NCI-H2196 (cell line): ENCODE measurements around the gene OR1I1.

Experiments
- DNase-seq: peaks from one replicate; lab custom pipeline; 2025; ENCODE audit not compliant: unreplicated experiment; lab: John Stamatoyannopoulos, UW

OR1I1 gene

DNA sequence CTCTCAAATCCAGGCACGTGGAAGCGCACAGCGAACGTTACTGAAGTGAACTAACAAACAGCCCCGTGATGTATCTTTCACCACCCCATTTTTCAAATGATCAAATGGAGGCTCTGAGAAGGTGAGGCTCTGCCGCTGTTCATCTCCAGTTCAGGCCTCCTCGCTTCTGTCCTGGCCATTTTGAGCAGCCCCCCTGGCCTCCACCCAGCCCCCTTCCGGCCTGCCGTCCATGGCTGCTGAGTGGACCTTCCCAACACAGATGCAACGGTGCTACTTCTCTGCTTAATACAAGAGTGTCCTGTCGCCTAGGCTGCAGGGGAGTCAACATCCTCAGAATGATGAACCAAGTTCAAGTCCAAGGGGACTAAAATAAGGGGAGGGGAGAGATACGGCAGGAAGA lies 34.8 kb downstream of the OR1I1 start:
- no peak for DNase-seq

DNA sequence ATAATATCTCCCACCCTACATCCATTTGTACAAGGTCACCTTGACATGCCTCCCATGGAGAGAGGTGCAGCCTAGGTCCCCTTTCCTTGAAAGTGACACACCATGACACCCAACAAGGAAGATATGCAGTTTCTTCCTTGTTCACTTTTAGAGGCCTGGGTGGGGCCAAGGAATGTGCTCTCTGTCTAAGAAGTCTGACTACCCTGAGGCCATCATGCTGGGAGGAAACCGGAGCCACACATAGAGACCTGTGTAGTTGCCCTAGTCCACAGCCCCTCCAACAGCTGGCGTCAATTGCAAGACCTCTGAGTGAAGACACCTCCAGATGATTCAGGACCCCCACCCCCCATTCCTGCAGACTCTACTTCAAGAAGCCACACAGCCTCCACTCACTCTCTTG lies 36.2 kb downstream of the OR1I1 start:
- no peak for DNase-seq

DNA sequence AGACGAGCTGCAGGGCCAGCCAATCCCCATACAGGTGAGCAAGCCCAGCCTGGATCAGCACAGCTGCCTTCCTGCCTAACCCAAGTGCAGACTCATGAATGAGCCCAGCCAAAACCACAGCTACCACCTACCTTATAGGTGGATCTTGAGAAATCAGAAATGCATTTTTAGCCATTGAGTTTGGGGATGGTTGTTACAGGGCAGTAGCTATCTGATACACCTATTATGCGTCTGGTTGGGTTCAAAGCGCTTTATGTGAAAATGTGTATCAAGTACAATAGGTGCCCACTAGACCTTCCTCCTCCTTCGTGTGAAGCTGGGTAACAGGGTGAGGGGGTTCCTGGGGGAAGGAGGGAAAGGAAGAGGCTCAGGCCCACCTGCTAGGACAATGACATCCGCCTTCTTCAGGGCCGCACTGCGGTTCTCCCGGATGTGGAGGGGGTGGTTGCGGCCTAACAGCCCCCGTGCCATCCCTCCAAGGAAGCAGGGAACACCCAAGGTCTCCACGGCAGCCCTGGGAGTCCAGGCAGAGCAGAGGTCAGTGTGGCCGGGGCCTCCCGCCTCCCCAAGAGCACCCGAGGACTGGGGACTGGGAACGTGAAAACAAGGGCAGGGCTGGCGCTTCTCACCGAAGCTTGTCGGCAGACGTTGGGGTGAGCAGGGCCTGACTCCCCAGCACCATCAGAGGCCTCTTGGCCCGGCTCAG lies 36.9 kb downstream of the OR1I1 start:
- no peak for DNase-seq

DNA sequence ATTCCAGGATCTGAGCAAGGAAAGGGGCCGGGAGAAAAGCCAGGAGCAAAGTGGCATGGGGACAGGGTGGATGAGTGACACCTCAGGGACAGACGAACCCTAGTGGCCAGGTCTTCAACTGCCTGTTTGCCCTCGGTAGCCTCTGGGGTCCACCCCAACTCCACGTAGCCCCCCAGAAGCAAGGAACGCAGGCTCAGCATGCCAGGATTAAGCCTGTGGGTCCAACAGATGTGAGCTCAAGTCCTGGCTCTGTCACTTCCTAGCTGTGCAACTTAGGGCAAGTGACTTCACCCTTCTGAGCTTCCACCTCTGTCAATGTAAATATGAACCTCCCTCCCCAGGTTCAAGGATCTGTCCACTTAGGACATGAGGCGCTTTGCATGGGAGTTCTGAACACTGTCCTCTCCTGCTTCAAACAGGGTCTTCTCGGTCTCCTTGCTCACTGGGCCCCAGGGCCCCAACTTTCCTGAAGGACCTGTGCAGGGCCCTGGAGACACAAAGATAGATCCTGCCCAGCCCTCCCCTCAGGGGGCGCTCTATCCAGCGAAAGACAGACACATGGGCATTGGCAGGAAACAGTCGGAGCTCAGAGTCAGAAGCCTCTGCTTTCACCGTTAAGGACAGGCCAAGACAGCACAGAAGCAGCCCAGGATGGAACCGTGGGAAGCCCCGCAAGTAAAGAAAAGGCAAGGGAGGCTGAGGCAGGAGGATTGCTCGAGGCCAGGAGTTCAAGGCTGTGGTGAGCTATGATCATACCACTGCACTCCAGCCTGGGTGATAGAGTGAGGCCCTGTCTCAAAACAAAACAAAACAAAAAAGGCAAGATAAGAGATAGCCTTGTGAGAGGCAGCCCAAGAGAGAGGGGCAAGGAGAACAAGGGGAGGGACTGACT lies 38.4 kb downstream of the OR1I1 start:
- DNase-seq: no peak

- no peak for DNase-seq
Observed at GRCh38 chr19:15122331-15123030, 40.5 kb downstream of the OR1I1 start.

GRCh38 chr19:15123031-15123890 lies 41.2 kb downstream of the OR1I1 start:
- no peak for DNase-seq

DNA sequence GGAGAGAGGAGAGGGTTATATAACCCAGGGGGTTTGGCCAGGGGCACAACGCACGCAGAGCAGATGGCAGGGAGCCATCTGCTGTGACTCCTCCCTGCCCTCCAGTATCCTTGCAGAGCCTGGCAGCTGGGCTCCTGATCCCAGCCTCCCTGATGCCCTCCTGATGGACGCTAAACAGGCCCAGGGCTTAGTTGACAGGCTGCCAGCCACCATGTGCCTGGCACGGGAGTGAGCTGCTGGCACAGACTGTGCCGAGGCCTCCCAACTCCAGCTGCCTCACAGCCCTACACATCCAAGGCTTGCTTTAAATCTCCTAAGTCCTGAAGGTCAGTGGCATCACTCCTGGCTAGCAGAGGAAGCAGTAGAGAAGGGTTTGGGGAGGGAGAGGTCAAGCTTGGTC lies 41.9 kb downstream of the OR1I1 start:
- peak; percentile 69 for DNase-seq

GRCh38 chr19:15124572-15125231 lies 42.7 kb downstream of the OR1I1 start:
- DNase-seq: no peak

DNA sequence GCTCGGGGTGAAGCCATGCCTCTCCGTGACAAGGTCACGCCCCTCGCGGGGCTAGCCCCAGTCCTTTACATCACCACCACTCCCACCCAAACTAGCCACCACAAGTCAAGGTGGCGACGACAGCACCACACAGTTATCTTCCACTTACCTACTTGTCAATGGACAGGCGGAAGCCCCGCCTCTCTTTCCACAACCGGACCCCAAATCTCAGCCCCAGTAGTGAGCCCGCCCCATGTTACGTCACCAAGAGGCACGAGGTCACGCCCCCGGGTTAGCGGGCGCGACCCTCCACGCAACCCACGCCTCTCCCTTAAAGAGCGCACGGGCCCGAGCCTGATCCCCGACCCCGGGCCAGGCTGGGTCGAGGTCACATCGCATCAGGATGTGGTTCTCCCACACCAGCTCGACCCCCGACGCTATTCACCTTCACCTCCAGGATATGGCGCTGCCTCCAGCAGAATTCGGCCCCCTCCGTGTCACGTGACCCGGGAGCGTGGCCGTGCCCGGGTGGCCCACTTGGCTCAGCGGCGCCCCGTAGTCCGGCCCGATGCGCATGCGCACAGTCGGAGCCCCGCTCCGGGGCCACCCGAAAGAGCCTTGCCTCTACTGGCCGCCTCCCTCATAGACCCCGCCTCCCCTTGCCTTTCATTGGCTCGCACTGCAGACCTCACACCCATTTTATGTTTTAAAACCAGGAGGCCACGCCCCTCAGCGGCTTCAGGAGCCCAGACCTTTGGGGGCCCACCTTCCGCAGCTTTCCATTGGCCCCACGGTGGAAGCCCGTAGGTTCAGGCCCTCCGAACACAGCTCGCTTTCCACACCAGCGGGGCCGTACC lies 43.4 kb downstream of the OR1I1 start:
- peak; percentile 98 for DNase-seq

DNA sequence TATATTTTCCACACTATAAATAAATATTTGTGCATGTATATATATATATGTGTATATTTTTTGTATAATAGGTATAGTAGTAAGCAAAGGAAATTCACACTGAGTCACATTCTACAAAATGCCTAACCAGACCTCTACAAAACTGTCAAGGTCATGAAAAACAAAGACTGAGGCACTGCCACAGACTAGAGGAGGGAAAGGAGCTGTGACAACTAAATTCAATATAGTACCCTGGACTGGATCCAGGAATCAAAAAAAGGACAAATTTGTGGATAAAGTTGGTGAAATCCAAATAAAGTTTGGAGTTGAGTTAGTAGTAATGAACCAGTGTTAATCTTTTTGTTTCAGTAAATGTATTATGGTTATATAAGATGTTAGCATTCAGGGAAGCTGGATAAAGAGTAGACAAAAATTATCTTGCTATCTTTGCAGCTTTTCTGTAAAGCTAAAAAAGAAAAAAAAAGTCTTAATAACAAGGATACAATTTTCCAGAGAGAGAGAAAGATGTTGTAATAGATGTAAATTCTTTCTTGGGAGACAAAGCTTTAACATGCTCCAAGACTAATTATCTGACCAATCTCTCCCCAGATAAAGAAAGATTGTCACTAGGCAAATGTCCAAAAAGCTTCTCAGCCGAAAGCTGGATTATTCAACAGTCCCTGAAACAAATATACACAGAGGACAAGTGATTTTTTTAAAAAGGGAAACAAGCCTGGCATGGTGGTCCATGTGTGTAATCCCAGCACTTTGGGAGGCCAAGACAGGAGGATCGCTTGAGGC lies 44.3 kb downstream of the OR1I1 start:
- no peak for DNase-seq

- no peak for DNase-seq
Observed at GRCh38 chr19:15128162-15128770, 46.3 kb downstream of the OR1I1 start.

DNA sequence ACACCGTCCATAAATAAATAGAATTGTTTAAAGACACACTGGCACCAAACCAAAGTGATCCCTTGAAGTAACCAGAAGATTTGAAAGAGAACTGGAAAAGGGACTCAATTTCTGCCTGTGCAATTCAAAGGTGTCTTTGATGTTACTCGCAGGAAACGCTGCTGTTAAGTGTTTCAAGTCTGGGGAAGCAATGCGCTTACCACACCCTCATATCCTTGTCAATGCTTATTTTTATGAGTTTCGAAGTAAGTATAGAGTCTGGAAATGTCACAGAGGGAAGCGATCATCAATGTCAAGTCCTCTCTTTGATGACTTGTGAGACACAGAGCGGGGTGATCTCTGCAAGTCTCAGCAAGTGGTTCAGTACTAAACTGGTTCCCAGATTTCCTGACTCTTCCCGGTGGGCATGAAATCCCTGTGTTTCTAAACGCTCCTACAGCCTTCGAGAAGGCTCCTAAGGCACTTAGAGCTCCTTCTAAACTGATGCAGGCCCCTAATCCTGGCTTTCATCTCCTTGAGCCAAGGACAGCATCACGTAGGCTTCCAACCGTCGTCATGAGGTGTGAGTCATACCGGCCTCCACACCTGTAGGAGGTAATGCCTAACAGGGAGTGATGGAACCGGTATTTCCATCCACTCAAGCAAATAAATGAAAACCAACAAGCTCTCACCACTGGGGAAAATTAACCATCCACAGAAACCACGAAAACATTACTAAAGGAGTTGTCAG lies 48.0 kb downstream of the OR1I1 start:
- no peak for DNase-seq

GRCh38 chr19:15136234-15136954 lies 54.4 kb downstream of the OR1I1 start:
- DNase-seq: no peak

DNA sequence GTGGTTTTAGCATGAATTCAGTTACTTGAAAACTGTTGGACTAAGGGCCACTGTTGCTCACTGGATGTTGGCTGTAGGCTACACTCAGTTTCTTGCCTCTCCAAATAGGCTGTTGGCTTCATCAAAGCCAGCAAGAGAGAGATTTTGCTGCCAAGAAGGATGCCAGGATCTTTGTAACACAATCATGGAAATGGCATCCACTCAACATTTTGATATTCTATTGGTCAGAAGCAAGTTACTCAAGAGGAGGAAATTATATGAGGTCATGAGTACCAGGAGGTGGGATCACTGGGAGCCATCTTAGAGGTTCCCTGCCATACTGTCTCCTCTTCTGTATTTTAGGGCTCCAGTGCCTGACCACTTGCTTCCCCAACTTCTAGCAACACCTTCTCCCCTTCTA lies 55.8 kb downstream of the OR1I1 start:
- no peak for DNase-seq

GRCh38 chr19:15138427-15138826 lies 56.4 kb downstream of the OR1I1 start:
- no peak for DNase-seq

DNA sequence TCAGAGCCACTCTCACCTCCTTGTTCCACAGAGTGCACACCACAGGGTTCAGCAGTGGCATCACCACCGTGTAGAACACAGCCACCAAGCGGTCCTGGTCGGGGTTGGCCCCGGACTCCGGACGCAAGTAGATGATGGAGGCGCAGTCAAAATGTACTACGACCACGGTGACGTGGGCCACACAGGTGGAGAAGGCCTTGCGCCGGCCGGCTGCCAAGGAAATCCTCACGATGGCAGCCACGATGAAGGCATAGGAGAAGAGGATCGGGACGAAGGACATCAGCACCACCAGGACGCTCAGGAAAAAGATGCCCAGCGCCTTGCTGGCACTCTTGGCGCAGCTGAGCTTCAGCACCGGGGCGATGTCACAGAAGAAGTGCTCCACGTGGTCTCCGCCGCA lies 59.1 kb downstream of the OR1I1 start:
- DNase-seq: no peak

DNA sequence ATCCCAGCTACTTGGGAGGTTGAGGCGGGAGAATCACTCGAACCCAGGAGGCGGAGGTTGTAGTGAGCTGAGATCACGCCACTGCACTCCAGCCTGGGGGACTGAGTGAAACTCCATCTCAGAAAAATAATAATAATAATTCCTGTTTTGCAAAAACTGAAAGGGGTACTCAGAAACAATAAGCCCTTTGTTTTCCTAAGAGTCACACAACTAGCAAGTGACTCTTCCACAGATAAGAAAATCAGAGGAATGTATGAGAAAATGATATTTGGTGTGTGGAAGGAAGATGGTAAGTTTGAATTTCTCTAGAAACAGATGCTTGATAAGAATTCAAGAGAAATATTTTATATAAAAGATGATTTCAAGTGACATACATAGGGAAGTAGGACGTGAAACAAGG lies 60.3 kb downstream of the OR1I1 start:
- no peak for DNase-seq
